Caco-2 (cell line): ENCODE measurements around the gene CPLX4. TPM values are rescaled to one million over a fixed set of nuclear protein-coding genes. Genes with fewer than 3 reads are reported as not detected.

Source experiments
- BruUV-seq: library from RNA; stranded (reverse); fragments of 400-500 nt; replicated peaks from 2 replicates; lab custom pipeline; 2021; lab: Mats Ljungman, UMichigan
- CTCF ChIA-PET: fragments of 300-600 bp; sonication (Branson Sonifier 250); formaldehyde crosslinking; loops from one replicate; lab custom pipeline; 2022; ENCODE audit warnings: antibody characterized with exemption; lab: Charles Lee
- POLR2A ChIA-PET: fragments of 300-600 bp; sonication (Branson Sonifier 250); formaldehyde crosslinking; loops from one replicate; lab custom pipeline; 2022; ENCODE audit warnings: antibody characterized with exemption; lab: Charles Lee
- DNase-seq, 2 experiments: peaks; one replicate each; pipeline versions ENCODE4 v3.0.0 to v3.0.0-alpha.2; 2020 to 2022
- H3K27me3 ChIP-seq: replicated peaks from 2 replicates; pipeline ENCODE4 v1.6.0; 2011; ENCODE audit warnings: low read length; ENCODE audit not compliant: control insufficient read depth, insufficient read depth
- H3K36me3 ChIP-seq: 2 replicates; pipeline ENCODE4 v1.5.1; 2011; ENCODE audit warnings: low read length; ENCODE audit not compliant: control insufficient read depth, insufficient read depth
- H3K4me1 ChIP-seq: fragments of 250-450 bp; sonication (Bioruptor Pico); 2 replicates; pipeline ENCODE4 v1.5.1; 2020; ENCODE audit warnings: mild to moderate bottlenecking
- H3K4me3 ChIP-seq: 2 replicates; pipeline ENCODE4 v1.5.1; 2011; ENCODE audit warnings: low read depth, mild to moderate bottlenecking, control low read depth, low read length
- H3K9me3 ChIP-seq: fragments of 250-450 bp; sonication (Bioruptor Pico); 2 replicates; pipeline ENCODE4 v1.5.1; 2020; ENCODE audit warnings: mild to moderate bottlenecking, moderate library complexity
- H3K27ac Mint-ChIP-seq: one replicate; pipeline ENCODE4 v1.8.0; 2022; ENCODE audit warnings: mixed read lengths; ENCODE audit not compliant: unreplicated experiment
- H3K27me3 Mint-ChIP-seq: one replicate; pipeline ENCODE4 v1.8.0; 2022; ENCODE audit warnings: mixed read lengths; ENCODE audit not compliant: insufficient read depth, unreplicated experiment
- H3K36me3 Mint-ChIP-seq: one replicate; pipeline ENCODE4 v1.8.0; 2022; ENCODE audit warnings: mild to moderate bottlenecking, mixed read lengths; ENCODE audit not compliant: insufficient read depth, unreplicated experiment
- H3K4me1 Mint-ChIP-seq: one replicate; pipeline ENCODE4 v1.8.0; 2022; ENCODE audit warnings: low read depth, mixed read lengths; ENCODE audit not compliant: unreplicated experiment
- H3K4me3 Mint-ChIP-seq: one replicate; pipeline ENCODE4 v1.8.0; 2022; ENCODE audit warnings: mild to moderate bottlenecking, moderate library complexity, mixed read lengths; ENCODE audit not compliant: unreplicated experiment
- H3K9me3 Mint-ChIP-seq: one replicate; pipeline ENCODE4 v1.8.0; 2022; ENCODE audit warnings: mixed read lengths; ENCODE audit not compliant: unreplicated experiment
- intact Hi-C: fragments of 100-400 bp; cut with micrococcal nuclease; formaldehyde crosslinking; loops from one replicate; pipeline ENCODE4 v1.10.0; 2022; ENCODE audit not compliant: unreplicated experiment
- total RNA-seq: library from RNA; stranded (reverse); gene quantifications from 2 replicates; pipeline ENCODE4 v1.2.3, GENCODE V29; 2022
- TF ChIP-seq, protein P1 (sequence below), 2 experiments: fragments of 200-600 bp in 1 of 2; IDR thresholded peaks; 1 replicate in 1 of 2; 2 replicates in 1 of 2; pipeline versions ENCODE4 v1.5.1 to v1.8.0; 2011 to 2022; ENCODE audit warnings: antibody characterized with exemption in 1 of 2, control low read depth in 1 of 2, inconsistent platforms in 1 of 2, low read depth in 1 of 2, low read length in 1 of 2, mild to moderate bottlenecking in 1 of 2, moderate library complexity in 1 of 2; ENCODE audit not compliant: insufficient read depth in 1 of 2, severe bottlenecking in 1 of 2, unreplicated experiment in 1 of 2

The CPLX4 gene
- total RNA-seq, 1 experiment from 2014 or later = not detected

DNA sequence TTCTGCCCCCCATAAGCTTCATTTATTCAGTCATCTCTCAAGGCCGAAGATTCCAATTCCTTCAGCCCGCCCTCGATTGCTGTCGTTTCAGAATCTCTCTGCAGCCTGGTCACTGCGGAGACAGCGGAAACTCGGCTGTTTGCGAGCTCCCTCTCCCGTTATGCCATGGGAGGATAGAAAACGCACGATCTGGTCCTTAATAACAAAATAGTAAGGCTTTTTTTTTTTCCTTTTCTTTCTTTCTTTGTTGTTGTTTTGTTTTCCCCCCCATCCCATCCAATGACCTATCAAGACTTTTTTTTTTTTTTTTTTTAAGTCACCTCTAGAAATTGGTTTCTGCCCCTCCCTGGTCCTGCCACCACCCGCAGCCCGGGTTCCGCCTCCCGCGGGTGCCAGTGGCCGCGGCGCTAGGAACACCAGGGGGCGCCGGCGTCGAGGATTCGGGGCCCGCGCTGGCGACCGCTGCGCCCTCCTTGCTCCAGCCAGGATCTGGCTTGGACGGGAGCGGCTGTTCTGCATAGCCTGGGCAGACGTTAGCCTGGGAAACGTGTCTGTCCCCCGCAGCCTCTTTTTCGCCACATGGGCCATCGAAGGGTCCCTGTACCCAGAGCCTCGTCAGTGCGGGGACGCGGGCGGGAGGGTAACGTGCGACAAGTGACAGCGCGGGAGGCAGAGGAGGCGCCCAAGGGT, 10.1 kb downstream of the CPLX4 start:
- Histone ChIP-seq H3K27me3 (no peaks in the 10 kb centered on the region), H3K4me1 (no peaks in the 10 kb centered on the region), H3K4me3 (peak overlapping the region; percentile 23; the same call in 1 of the 2 replicates), H3K9me3 (no peaks in the 10 kb centered on the region), H3K36me3 (no peaks in the 10 kb centered on the region)
- POLR2A ChIA-PET = no interaction called here
- TF ChIP-seq, protein P1, sequence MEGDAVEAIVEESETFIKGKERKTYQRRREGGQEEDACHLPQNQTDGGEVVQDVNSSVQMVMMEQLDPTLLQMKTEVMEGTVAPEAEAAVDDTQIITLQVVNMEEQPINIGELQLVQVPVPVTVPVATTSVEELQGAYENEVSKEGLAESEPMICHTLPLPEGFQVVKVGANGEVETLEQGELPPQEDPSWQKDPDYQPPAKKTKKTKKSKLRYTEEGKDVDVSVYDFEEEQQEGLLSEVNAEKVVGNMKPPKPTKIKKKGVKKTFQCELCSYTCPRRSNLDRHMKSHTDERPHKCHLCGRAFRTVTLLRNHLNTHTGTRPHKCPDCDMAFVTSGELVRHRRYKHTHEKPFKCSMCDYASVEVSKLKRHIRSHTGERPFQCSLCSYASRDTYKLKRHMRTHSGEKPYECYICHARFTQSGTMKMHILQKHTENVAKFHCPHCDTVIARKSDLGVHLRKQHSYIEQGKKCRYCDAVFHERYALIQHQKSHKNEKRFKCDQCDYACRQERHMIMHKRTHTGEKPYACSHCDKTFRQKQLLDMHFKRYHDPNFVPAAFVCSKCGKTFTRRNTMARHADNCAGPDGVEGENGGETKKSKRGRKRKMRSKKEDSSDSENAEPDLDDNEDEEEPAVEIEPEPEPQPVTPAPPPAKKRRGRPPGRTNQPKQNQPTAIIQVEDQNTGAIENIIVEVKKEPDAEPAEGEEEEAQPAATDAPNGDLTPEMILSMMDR (IDR thresholded peaks at IDR 0.05; ENCODE audit: insufficient read depth in 1 of 2, low read depth in 1 of 2, low read length in 1 of 2, severe bottlenecking in 1 of 2, unreplicated experiment in 1 of 2) = peak; percentile 45 to 67
- CTCF ChIA-PET = interaction anchor here (0.6 to 1.0 kb wide), 5 partner anchors 94 to 1050 kb away, joined by 3 to 7 read pairs (median 3); no protein-coding TSS in a partner anchor
- BruUV-seq = no TSS peak
- H3K27me3 Mint-ChIP-seq = peaks cover 15% of the 10 kb centered on the region
- intact Hi-C loops = loop anchor here (1.0 to 2.0 kb wide), 2 partner anchors 59 to 94 kb away; no protein-coding TSS in a partner anchor
- H3K4me1 Mint-ChIP-seq = no peaks in the 10 kb centered on the region
- no peaks in the 10 kb centered on the region for H3K9me3 Mint-ChIP-seq
- no peaks in the 10 kb centered on the region for H3K36me3 Mint-ChIP-seq
- DNase-seq = peak; percentile 34 to 73
- no peak overlapping the region for H3K4me3 Mint-ChIP-seq
- H3K27ac Mint-ChIP-seq = no peak overlapping the region

DNA sequence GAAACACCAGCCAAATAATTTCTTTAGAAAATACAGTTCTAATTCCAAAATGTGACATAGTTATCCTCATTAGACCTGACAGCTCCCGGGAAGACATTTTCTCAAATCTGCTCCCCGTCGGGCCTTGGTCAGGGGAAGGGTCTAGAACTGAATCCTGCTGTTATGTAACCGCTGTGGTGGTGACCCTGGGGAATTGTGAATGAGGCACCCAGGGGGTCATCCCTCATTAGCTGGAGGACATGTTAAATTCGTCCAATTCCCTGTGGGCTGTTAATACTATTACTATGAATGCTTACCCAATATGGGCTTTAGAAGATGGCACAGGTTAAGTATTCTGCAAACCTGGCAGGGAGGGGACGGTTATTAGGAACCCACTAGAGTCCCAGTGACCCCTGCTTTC, 11.8 kb downstream of the CPLX4 start:
- Mint-ChIP-seq H3K9me3 (no peaks in the 10 kb centered on the region), H3K36me3 (no peaks in the 10 kb centered on the region), H3K27ac (no peak overlapping the region), H3K27me3 (peaks cover 15% of the 10 kb centered on the region), H3K4me1 (no peaks in the 10 kb centered on the region), H3K4me3 (no peak overlapping the region)
- no TSS peak for BruUV-seq
- Histone ChIP-seq H3K4me3 (no peak overlapping the region), H3K36me3 (no peaks in the 10 kb centered on the region), H3K9me3 (no peaks in the 10 kb centered on the region), H3K4me1 (no peaks in the 10 kb centered on the region), H3K27me3 (no peaks in the 10 kb centered on the region)
- ChIA-PET POLR2A (no interaction called here), CTCF (no interaction called here)
- TF ChIP-seq, protein P1 (IDR thresholded peaks at IDR 0.05; ENCODE audit: insufficient read depth in 1 of 2, low read depth in 1 of 2, low read length in 1 of 2, severe bottlenecking in 1 of 2, unreplicated experiment in 1 of 2) = no peak
- DNase-seq = no peak
- intact Hi-C loops = no loop called here

- no peaks in the 10 kb centered on the region for H3K36me3 ChIP-seq
- Mint-ChIP-seq H3K4me1 (no peaks in the 10 kb centered on the region), H3K27ac (no peak overlapping the region), H3K27me3 (peaks cover 13% of the 10 kb centered on the region), H3K36me3 (no peaks in the 10 kb centered on the region), H3K9me3 (no peaks in the 10 kb centered on the region), H3K4me3 (no peak overlapping the region)
- no TSS peak for BruUV-seq
- ChIA-PET POLR2A (no interaction called here), CTCF (no interaction called here)
- no peaks in the 10 kb centered on the region for H3K27me3 ChIP-seq
- no peaks in the 10 kb centered on the region for H3K9me3 ChIP-seq
- TF ChIP-seq, protein P1 (IDR thresholded peaks at IDR 0.05; ENCODE audit: insufficient read depth in 1 of 2, low read depth in 1 of 2, low read length in 1 of 2, severe bottlenecking in 1 of 2, unreplicated experiment in 1 of 2) = no peak
- H3K4me1 ChIP-seq = no peaks in the 10 kb centered on the region
- intact Hi-C loops = no loop called here
- no peak for DNase-seq
- no peak overlapping the region for H3K4me3 ChIP-seq
Observed at GRCh38 chr18:59305295-59305694, 13.2 kb downstream of the CPLX4 start.
